Measurements from ENCODE around the gene ZFPL1. TPM values are rescaled to one million over a fixed set of nuclear protein-coding genes. Genes with fewer than 3 reads are reported as not detected.

ZFPL1 gene
- total and polyA plus RNA-seq, 7 experiments from 2014 or later, result 24.2 to 53.0 (median 39.1) TPM

GRCh38 chr11:65129649-65130441, 45.8 kb downstream of the ZFPL1 start:
- Histone ChIP-seq H3K27me3 (ENCODE audit: control insufficient read depth in 2 of 2, insufficient read depth in 2 of 2, low read length in 2 of 2) (no peaks in the 10 kb centered on the region), H3K9me3 (ENCODE audit: control insufficient read depth in 2 of 3, low read length in 3 of 3) (no peaks in the 10 kb centered on the region), H3K4me1 (ENCODE audit: control insufficient read depth in 2 of 2, insufficient read depth in 2 of 2, low read length in 2 of 2) (peaks cover 0 to 8% of the 10 kb centered on the region in 2 donors), H3K4me3 (ENCODE audit: low read length) (no peak overlapping the region), H3K36me3 (ENCODE audit: control insufficient read depth in 2 of 3, insufficient read depth in 3 of 3, low read length in 3 of 3) (peaks cover 13 to 91% (median 37%) of the 10 kb centered on the region in 3 experiments), H3K27ac (ENCODE audit: low read depth, low read length) (no peak overlapping the region)
- Mint-ChIP-seq H3K27me3 (no peaks in the 10 kb centered on the region), H3K36me3 (peaks cover 4 to 32% (median 4%) of the 10 kb centered on the region in 5 donors), H3K27ac (peak overlapping the region in 1 of 9 donors; percentile 19), H3K4me1 (peaks cover 12 to 23% (median 20%) of the 10 kb centered on the region in 7 donors), H3K9me3 (peaks cover 0 to 6% (median 0%) of the 10 kb centered on the region in 11 donors), H3K4me3 (no peak overlapping the region)
- DNase-seq (no peak), ATAC-seq (no peak)
- intact Hi-C loops (cut with micrococcal nuclease), result no loop called here
- CTCF ChIA-PET, result interaction anchor here (1.1 kb wide), 1 partner anchor 19 kb away, joined by 3 read pairs; no protein-coding TSS in a partner anchor
- POLR2A ChIA-PET, result interaction anchor here (0.6 to 8.9 kb wide), 4 partner anchors 9 to 290 kb away, joined by 4 to 237 read pairs (median 6); partner anchors contain the start of genes FAU, MRPL49, TM7SF2 and ZNHIT2

DNA sequence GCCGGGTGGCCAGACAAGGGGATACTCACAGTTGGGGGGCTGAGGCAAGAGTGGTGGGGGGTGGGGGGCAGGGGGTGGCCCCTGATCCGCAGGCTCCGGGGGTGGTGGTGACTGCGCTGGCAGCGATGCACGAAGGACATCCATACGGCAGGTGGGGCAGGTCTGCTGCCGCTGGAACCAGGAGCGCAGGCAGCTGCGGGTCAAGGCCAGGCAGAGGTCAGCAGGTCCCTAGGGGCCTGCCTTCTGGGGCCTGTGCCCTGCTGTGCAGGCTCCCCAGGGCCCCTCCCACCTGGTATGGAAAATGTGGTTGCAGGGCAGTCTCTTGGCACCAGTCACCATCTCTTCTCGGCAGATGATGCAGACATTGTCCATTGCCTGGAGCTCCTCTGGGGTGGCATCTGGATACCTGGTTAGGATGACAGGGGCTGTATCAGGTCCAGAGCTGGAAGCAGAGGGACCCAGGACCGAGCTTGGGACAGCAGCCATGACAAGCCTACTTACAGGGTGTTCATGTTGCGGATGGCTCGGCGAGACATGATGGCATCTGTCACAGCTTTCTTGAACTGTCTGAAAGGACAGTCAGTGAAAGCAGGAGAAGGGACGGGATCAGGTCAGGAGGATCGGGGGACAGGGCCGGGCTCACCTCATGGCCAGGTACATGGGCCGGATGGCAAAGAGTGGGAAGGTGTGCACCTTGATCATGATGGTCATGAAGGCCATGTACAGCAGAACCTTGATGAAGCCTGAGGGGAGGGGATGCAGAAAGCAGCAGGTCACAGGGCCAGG, 46.8 kb downstream of the ZFPL1 start:
- intact Hi-C loops (cut with micrococcal nuclease), result no loop called here
- H3K36me3 Mint-ChIP-seq, result peaks cover 4 to 24% (median 4%) of the 10 kb centered on the region in 5 donors
- Histone ChIP-seq H3K27ac (ENCODE audit: low read depth, low read length) (no peak overlapping the region), H3K4me3 (ENCODE audit: low read length) (no peak overlapping the region), H3K9me3 (ENCODE audit: control insufficient read depth in 2 of 3, low read length in 3 of 3) (no peaks in the 10 kb centered on the region), H3K27me3 (ENCODE audit: control insufficient read depth in 2 of 2, insufficient read depth in 2 of 2, low read length in 2 of 2) (no peaks in the 10 kb centered on the region), H3K36me3 (ENCODE audit: control insufficient read depth in 2 of 3, insufficient read depth in 3 of 3, low read length in 3 of 3) (peaks cover 13 to 82% (median 37%) of the 10 kb centered on the region in 3 experiments), H3K4me1 (ENCODE audit: control insufficient read depth in 2 of 2, insufficient read depth in 2 of 2, low read length in 2 of 2) (peaks cover 6 to 13% of the 10 kb centered on the region in 2 donors)
- H3K27ac Mint-ChIP-seq, result peak overlapping the region in 6 of 9 donors; percentile 39 to 82 (median 55)
- no peaks in the 10 kb centered on the region for H3K27me3 Mint-ChIP-seq
- peak overlapping the region in 4 of 10 donors; percentile 4 to 68 (median 12) for H3K4me3 Mint-ChIP-seq
- DNase-seq (no peak), ATAC-seq (no peak)
- ChIA-PET POLR2A (interaction anchor here (1.5 to 8.9 kb wide), 4 partner anchors 10 to 23 kb away, joined by 5 to 237 read pairs (median 27); partner anchors contain the start of genes FAU, MRPL49, TM7SF2 and ZNHIT2), CTCF (interaction anchor here (0.7 to 1.0 kb wide), 2 partner anchors 9 to 14 kb away, joined by 3 to 4 read pairs; partner anchors contain the start of genes FAU, MRPL49 and ZNHIT2)
- H3K9me3 Mint-ChIP-seq, result peaks cover 0 to 6% (median 0%) of the 10 kb centered on the region in 11 donors
- H3K4me1 Mint-ChIP-seq, result peaks cover 13 to 32% (median 26%) of the 10 kb centered on the region in 7 donors

DNA sequence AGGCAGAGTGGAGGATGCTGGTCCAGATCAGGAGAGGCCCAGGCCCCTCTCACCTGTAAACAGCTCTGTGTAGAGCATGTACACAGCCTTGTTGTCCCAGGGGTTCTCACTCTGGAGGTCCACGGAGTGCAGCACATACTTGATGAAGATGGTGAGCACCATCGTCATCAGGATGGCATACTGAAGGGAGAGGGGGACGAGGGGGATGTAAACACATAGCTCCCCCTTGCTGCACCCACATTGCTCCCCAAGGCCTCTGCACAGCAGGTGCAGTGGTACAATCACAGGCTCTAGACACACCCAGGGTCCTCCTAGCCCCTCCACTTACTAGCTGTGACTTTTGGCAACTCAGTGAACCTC, 47.4 kb downstream of the ZFPL1 start:
- Histone ChIP-seq H3K9me3 (ENCODE audit: control insufficient read depth in 2 of 3, low read length in 3 of 3) (no peaks in the 10 kb centered on the region), H3K36me3 (ENCODE audit: control insufficient read depth in 2 of 3, insufficient read depth in 3 of 3, low read length in 3 of 3) (peaks cover 11 to 76% (median 35%) of the 10 kb centered on the region in 3 experiments), H3K4me3 (ENCODE audit: low read length) (no peak overlapping the region), H3K27me3 (ENCODE audit: control insufficient read depth in 2 of 2, insufficient read depth in 2 of 2, low read length in 2 of 2) (no peaks in the 10 kb centered on the region), H3K4me1 (ENCODE audit: control insufficient read depth in 2 of 2, insufficient read depth in 2 of 2, low read length in 2 of 2) (peaks cover 10 to 19% of the 10 kb centered on the region in 2 donors), H3K27ac (ENCODE audit: low read depth, low read length) (peak overlapping the region; percentile 99)
- Mint-ChIP-seq H3K9me3 (peaks cover 0 to 6% (median 0%) of the 10 kb centered on the region in 11 donors), H3K4me3 (no peak overlapping the region), H3K4me1 (peaks cover 19 to 38% (median 31%) of the 10 kb centered on the region in 7 donors), H3K36me3 (peaks cover 3 to 22% (median 4%) of the 10 kb centered on the region in 5 donors), H3K27me3 (no peaks in the 10 kb centered on the region), H3K27ac (peak overlapping the region in 4 of 9 donors; percentile 39 to 82 (median 44))
- no peak for DNase-seq
- intact Hi-C loops (cut with micrococcal nuclease), result no loop called here
- CTCF ChIA-PET, result interaction anchor here (0.6 to 1.0 kb wide), 3 partner anchors 10 to 870 kb away, joined by 3 to 5 read pairs (median 4); partner anchors contain the start of genes FAU, MRPL49 and ZNHIT2
- no peak for ATAC-seq
- POLR2A ChIA-PET, result interaction anchor here (0.6 to 8.9 kb wide), 5 partner anchors 11 to 389 kb away, joined by 3 to 237 read pairs (median 9); partner anchors contain the start of genes FAU, MRPL49, TM7SF2 and ZNHIT2

DNA sequence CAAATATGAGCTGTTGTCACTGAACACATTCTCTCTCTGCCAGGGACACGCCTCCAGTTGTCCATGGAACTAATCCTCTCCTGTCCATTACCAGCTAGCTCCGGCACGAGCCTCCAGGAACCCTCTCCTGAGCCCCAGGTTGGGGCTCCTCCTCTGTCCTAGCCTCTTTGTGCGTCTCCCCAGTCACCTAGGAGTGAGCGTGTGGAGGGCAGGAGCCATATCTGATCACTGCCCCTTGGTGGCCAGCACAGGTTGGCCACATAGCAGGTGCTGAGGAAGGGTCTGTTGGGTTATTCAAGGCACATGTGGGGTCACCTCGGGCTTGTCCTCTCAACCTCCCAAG, 47.8 kb downstream of the ZFPL1 start:
- H3K9me3 ChIP-seq (ENCODE audit: control insufficient read depth in 2 of 3, low read length in 3 of 3), result no peaks in the 10 kb centered on the region
- peaks cover 0 to 5% (median 0%) of the 10 kb centered on the region in 11 donors for H3K9me3 Mint-ChIP-seq
- ChIA-PET CTCF (interaction anchor here (0.6 to 0.7 kb wide), 2 partner anchors 15 to 869 kb away, joined by 3 to 5 read pairs; partner anchors contain the start of gene ZNHIT2), POLR2A (interaction anchor here (0.6 to 8.9 kb wide), 6 partner anchors 11 to 389 kb away, joined by 3 to 237 read pairs (median 7); partner anchors contain the start of genes FAU, MRPL49, TM7SF2 and ZNHIT2)
- DNase-seq, result no peak
- no peaks in the 10 kb centered on the region for H3K27me3 ChIP-seq (ENCODE audit: control insufficient read depth in 2 of 2, insufficient read depth in 2 of 2, low read length in 2 of 2)
- peaks cover 0 to 17% (median 4%) of the 10 kb centered on the region in 5 donors for H3K36me3 Mint-ChIP-seq
- H3K4me3 ChIP-seq (ENCODE audit: low read length), result no peak overlapping the region
- no peaks in the 10 kb centered on the region for H3K27me3 Mint-ChIP-seq
- ATAC-seq, result no peak
- intact Hi-C loops (cut with micrococcal nuclease), result no loop called here
- peak overlapping the region; percentile 99 for H3K27ac ChIP-seq (ENCODE audit: low read depth, low read length)
- H3K36me3 ChIP-seq (ENCODE audit: control insufficient read depth in 2 of 3, insufficient read depth in 3 of 3, low read length in 3 of 3), result peaks cover 6 to 71% (median 31%) of the 10 kb centered on the region in 3 experiments
- peaks cover 10 to 21% of the 10 kb centered on the region in 2 donors for H3K4me1 ChIP-seq (ENCODE audit: control insufficient read depth in 2 of 2, insufficient read depth in 2 of 2, low read length in 2 of 2)
- H3K27ac Mint-ChIP-seq, result peak overlapping the region in 3 of 9 donors; percentile 22 to 98 (median 71)
- H3K4me3 Mint-ChIP-seq, result peak overlapping the region in 5 of 10 donors; percentile 3 to 43 (median 25)
- H3K4me1 Mint-ChIP-seq, result peaks cover 24 to 43% (median 36%) of the 10 kb centered on the region in 7 donors

DNA sequence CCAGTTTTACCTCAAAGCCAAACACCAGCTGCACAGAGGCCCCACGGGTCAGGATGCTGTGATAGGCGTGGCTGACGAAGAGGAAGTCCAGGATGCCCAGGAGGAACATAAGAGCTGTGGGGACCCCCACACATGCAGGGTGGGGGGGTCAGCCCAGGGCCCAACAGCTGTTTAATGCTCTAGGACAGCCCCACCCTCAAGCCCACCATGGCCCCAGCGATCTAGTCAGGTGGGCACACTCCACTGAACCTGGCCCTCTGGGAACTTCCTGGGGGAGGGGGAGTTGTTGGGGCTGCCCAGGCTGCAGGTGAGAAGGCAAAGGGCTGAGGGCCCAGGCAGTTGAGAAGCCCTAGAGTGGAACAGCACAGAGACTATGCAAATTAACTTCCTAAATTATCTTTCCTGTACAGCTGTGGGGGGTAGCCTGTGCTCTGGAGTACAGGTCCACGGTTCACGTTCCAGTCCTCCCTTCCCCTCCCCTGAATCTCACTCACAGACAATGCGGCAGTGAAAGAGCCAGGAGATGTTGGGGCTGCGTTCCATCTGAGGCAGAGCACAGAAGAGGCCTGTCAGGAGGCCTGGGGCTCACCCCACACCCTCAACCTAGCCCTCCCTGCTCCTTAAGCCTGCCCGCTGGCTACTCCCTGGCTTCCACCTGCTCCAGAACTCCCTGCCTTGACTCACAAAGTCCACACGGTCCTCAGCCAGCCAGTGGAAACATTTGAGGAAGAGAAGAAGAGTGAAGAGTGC, 48.4 kb downstream of the ZFPL1 start:
- peaks cover 0 to 16% (median 4%) of the 10 kb centered on the region in 5 donors for H3K36me3 Mint-ChIP-seq
- POLR2A ChIA-PET, result interaction anchor here (0.6 to 8.9 kb wide), 6 partner anchors 12 to 390 kb away, joined by 3 to 237 read pairs (median 7); partner anchors contain the start of genes FAU, MRPL49, TM7SF2 and ZNHIT2

More for the DNA sequence above, 48.4 kb downstream of the ZFPL1 start:
- intact Hi-C loops (cut with micrococcal nuclease), result no loop called here
- H3K27ac Mint-ChIP-seq, result peak overlapping the region; percentile 38 to 100 (median 99)
- Histone ChIP-seq H3K4me3 (ENCODE audit: low read length) (no peak overlapping the region), H3K9me3 (ENCODE audit: control insufficient read depth in 2 of 3, low read length in 3 of 3) (no peaks in the 10 kb centered on the region), H3K27me3 (ENCODE audit: control insufficient read depth in 2 of 2, insufficient read depth in 2 of 2, low read length in 2 of 2) (no peaks in the 10 kb centered on the region), H3K4me1 (ENCODE audit: control insufficient read depth in 2 of 2, insufficient read depth in 2 of 2, low read length in 2 of 2) (peaks cover 10 to 21% of the 10 kb centered on the region in 2 donors), H3K27ac (ENCODE audit: low read depth, low read length) (peak overlapping the region; percentile 99), H3K36me3 (ENCODE audit: control insufficient read depth in 2 of 3, insufficient read depth in 3 of 3, low read length in 3 of 3) (peaks cover under 1 to 66% (median 30%) of the 10 kb centered on the region in 3 experiments)
- H3K9me3 Mint-ChIP-seq, result peaks cover 0 to 3% (median 0%) of the 10 kb centered on the region in 11 donors
- H3K27me3 Mint-ChIP-seq, result no peaks in the 10 kb centered on the region
- DNase-seq (no peak), ATAC-seq (no peak)
- CTCF ChIA-PET, result interaction anchor here (0.6 kb wide), 1 partner anchor 869 kb away, joined by 5 read pairs; no protein-coding TSS in a partner anchor
- H3K4me1 Mint-ChIP-seq, result peaks cover 26 to 46% (median 40%) of the 10 kb centered on the region in 7 donors
- H3K4me3 Mint-ChIP-seq, result peak overlapping the region; percentile 77 to 100 (median 98)
